ENCODE results near the gene SH3D21.

DNA sequence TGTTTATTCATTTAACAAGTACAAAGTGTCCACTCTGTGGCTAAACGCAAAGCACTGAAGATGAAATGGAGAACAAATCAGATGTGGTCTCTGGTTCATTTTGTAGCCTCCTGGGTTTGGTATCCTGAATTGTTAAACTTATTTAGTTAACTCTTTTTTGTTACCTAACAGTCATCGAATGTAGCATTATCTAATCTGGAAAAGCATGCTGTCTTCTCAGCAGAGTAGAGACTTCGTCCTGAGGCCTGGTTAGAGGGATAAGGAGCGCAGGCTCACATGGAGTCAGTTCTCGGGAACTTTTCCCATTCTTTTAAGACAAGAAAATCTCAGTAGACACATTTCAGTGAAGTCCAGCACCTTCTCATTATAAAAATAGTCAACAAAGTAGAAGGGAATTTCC lies 33.1 kb upstream of the SH3D21 start:
- TF ChIP-seq CTCF (IDR thresholded peaks at IDR 0.05), result no peak
- TF ChIP-seq POLR2A (IDR thresholded peaks at IDR 0.05), result no peak
